Measurements from ENCODE around the gene CDK16. TPM values are rescaled to one million over a fixed set of nuclear protein-coding genes. Genes with fewer than 3 reads are reported as not detected.

CDK16 gene
- total and polyA plus RNA-seq, 7 donors: 104 to 192 (median 150) TPM

DNA sequence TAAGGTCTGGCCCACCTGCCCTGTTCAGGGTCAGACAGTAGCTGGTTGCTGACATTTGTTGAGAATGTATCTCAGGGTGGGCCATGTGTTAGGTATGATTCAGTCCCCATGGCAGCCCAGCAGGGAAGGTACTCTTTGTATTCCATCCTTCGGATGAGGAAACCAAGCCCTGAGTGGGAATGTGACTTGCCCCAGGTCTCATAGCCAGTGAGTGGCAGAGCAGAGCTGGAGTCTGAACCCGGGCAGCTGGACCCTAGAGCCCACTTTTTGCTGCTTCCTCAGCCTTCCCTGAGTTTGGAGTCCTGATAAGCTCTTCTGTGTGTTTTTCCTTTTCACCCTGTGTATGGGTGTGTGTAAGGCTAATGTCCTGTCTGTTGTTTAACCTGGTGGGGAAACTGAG, 46.5 kb upstream of the CDK16 start:
- H3K36me3 ChIP-seq (ENCODE audit: insufficient read depth in 1 of 2, low read depth in 1 of 2): peaks cover 0 to 47% of the 10 kb centered on the region in 2 donors
- ATAC-seq (no peak), DNase-seq (no peak)
- 95 to 100% (median 98%) methylated on average over 2 of the region's 2 CpGs for WGBS, 3 donors
- no peaks in the 10 kb centered on the region for H3K4me1 ChIP-seq
- no peaks in the 10 kb centered on the region for H3K9me3 ChIP-seq
- H3K27ac ChIP-seq: no peak overlapping the region
- H3K27me3 ChIP-seq (ENCODE audit: insufficient read depth in 3 of 3, low read length in 2 of 3): peaks cover 0 to 32% (median 0%) of the 10 kb centered on the region in 3 donors
- intact Hi-C loops (cut with DNase I): no loop called here
- no peak overlapping the region for H3K4me3 ChIP-seq
- no peak for TF ChIP-seq CTCF (IDR thresholded peaks at IDR 0.05)

DNA sequence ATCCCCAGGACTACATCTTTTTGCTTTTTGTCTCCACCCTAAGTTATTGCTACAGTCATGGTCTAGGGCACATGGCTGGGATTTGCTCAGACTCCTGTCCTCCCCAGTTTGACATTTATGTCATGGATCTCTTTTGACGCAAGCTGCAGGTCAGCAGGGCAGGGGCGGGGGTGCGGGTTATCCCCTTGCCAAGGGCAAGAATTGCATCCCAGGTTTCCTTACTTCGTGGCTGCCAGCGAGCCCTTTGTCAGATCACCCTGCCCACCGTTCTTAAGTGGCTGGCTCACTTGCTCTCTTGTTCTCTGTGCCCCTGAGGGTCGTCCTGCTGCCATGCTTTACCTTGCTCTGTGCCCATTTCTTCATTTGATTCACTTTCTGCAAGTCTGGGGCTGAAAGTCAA, 45.9 kb upstream of the CDK16 start:
- Histone ChIP-seq H3K9me3 (no peaks in the 10 kb centered on the region), H3K4me3 (no peak overlapping the region), H3K4me1 (no peaks in the 10 kb centered on the region), H3K27ac (no peak overlapping the region), H3K36me3 (ENCODE audit: insufficient read depth in 1 of 2, low read depth in 1 of 2) (peaks cover 0 to 51% of the 10 kb centered on the region in 2 donors), H3K27me3 (ENCODE audit: insufficient read depth in 3 of 3, low read length in 2 of 3) (peaks cover 0 to 36% (median 0%) of the 10 kb centered on the region in 3 donors)
- ATAC-seq (no peak), DNase-seq (no peak)
- intact Hi-C loops (cut with DNase I): no loop called here
- TF ChIP-seq CTCF (IDR thresholded peaks at IDR 0.05): no peak
- WGBS, 3 donors: 83 to 90% (median 85%) methylated on average over 5 to 7 of the region's 7 CpGs

GRCh38 chrX:47172971-47173792, 45.3 kb upstream of the CDK16 start:
- TF ChIP-seq CTCF (IDR thresholded peaks at IDR 0.05): no peak
- intact Hi-C loops (cut with DNase I): no loop called here
- no peak overlapping the region for H3K4me3 ChIP-seq
- 76 to 94% (median 85%) methylated on average over 15 to 18 of the region's 18 CpGs for WGBS, 3 donors
- peaks cover 0 to 42% (median 0%) of the 10 kb centered on the region in 3 donors for H3K27me3 ChIP-seq (ENCODE audit: insufficient read depth in 3 of 3, low read length in 2 of 3)
- H3K36me3 ChIP-seq (ENCODE audit: insufficient read depth in 1 of 2, low read depth in 1 of 2): peaks cover 0 to 58% of the 10 kb centered on the region in 2 donors
- H3K4me1 ChIP-seq: no peaks in the 10 kb centered on the region
- no peaks in the 10 kb centered on the region for H3K9me3 ChIP-seq
- no peak for ATAC-seq
- no peak overlapping the region for H3K27ac ChIP-seq
- no peak for DNase-seq

GRCh38 chrX:47174376-47174775, 44.1 kb upstream of the CDK16 start:
- Histone ChIP-seq H3K27me3 (ENCODE audit: insufficient read depth in 3 of 3, low read length in 2 of 3) (peaks cover 0 to 42% (median 0%) of the 10 kb centered on the region in 3 donors), H3K27ac (no peak overlapping the region), H3K36me3 (ENCODE audit: insufficient read depth in 1 of 2, low read depth in 1 of 2) (peaks cover 0 to 65% of the 10 kb centered on the region in 2 donors), H3K9me3 (no peaks in the 10 kb centered on the region), H3K4me1 (no peaks in the 10 kb centered on the region), H3K4me3 (no peak overlapping the region)
- TF ChIP-seq CTCF (IDR thresholded peaks at IDR 0.05): no peak
- DNase-seq: no peak
- WGBS, 3 donors: 73 to 86% (median 85%) methylated on average over 11 to 12 of the region's 12 CpGs
- ATAC-seq: no peak
- intact Hi-C loops (cut with DNase I): no loop called here
